SH-SY5Y (cell line): ENCODE results near the gene LRBA.

Experiments
- GATA2 ChIP-seq: IDR thresholded peaks from 2 replicates; pipeline ENCODE4 v1.6.1; 2011; ENCODE audit warnings: mild to moderate bottlenecking, low read depth, low read length
- GATA3 ChIP-seq: IDR thresholded peaks from 2 replicates; pipeline ENCODE4 v1.6.1; 2011; ENCODE audit warnings: low read depth, mild to moderate bottlenecking, low read length, moderate library complexity

GRCh38 chr4:150336676-150337412 lies 678.2 kb downstream of the LRBA start:
- no peak for TF ChIP-seq GATA2
- no peak for TF ChIP-seq GATA3
